ENCODE results near the gene CGB3.
A peak's percentile ranks its signal among the peaks of the same experiment; 100 is the strongest.

The CGB3 gene

GRCh38 chr19:49014870-49015255 is 9.3 kb downstream of the CGB3 start:
- DNase-seq: no peak

GRCh38 chr19:49014123-49014869 is 9.8 kb downstream of the CGB3 start:
- no peak for DNase-seq

GRCh38 chr19:49011194-49011593 is 12.9 kb downstream of the CGB3 start:
- DNase-seq: no peak

GRCh38 chr19:49010453-49010852 is 13.7 kb downstream of the CGB3 start:
- no peak for DNase-seq

- no peak for DNase-seq
Observed at GRCh38 chr19:49009828-49010227, 14.3 kb downstream of the CGB3 start.

GRCh38 chr19:49006905-49007304 is 17.2 kb downstream of the CGB3 start:
- DNase-seq: no peak

- DNase-seq: no peak
Observed at GRCh38 chr19:49004964-49005614, 19.0 kb downstream of the CGB3 start.

GRCh38 chr19:49004133-49004532 is 20.0 kb downstream of the CGB3 start:
- no peak for DNase-seq

- DNase-seq: peak; percentile 77
Observed at GRCh38 chr19:48999481-49000325, 24.4 kb downstream of the CGB3 start.

GRCh38 chr19:48997972-48998371 is 26.2 kb downstream of the CGB3 start:
- peak; percentile 76 for DNase-seq

- no peak for DNase-seq
Observed at GRCh38 chr19:48994035-48994386, 30.1 kb downstream of the CGB3 start.

- DNase-seq: peak; percentile 100
Observed at GRCh38 chr19:48993175-48994034, 30.7 kb downstream of the CGB3 start, which contains the start of the genes GYS1 and RUVBL2. Gene GYS1, minus strand, starts transcription at chr19:48993309. Its CDS starts 197 bp downstream, at chr19:48993112. Gene RUVBL2, plus strand, starts transcription at chr19:48993887. Its CDS starts 25 bp downstream, at chr19:48993912.

GRCh38 chr19:48992581-48993174 is 31.5 kb downstream of the CGB3 start:
- DNase-seq: no peak

- DNase-seq: no peak
Observed at GRCh38 chr19:48991873-48992580, 32.1 kb downstream of the CGB3 start.

GRCh38 chr19:48991011-48991609 is 33.0 kb downstream of the CGB3 start:
- no peak for DNase-seq

GRCh38 chr19:48990400-48990799 is 33.7 kb downstream of the CGB3 start:
- DNase-seq: no peak

- DNase-seq: no peak
Observed at GRCh38 chr19:48989701-48990291, 34.3 kb downstream of the CGB3 start.

- no peak for DNase-seq
Observed at GRCh38 chr19:48988860-48989259, 35.3 kb downstream of the CGB3 start.

GRCh38 chr19:48988286-48988685 is 35.8 kb downstream of the CGB3 start:
- no peak for DNase-seq

- no peak for DNase-seq
Observed at GRCh38 chr19:48987323-48987722, 36.8 kb downstream of the CGB3 start.

GRCh38 chr19:48986211-48986610 is 37.9 kb downstream of the CGB3 start:
- DNase-seq: no peak
